Measurements from ENCODE around the gene SH3D19. TPM values are rescaled to one million over a fixed set of nuclear protein-coding genes. Genes with fewer than 3 reads are reported as not detected.

The SH3D19 gene
- total RNA-seq, 1 donor from 2014 or later, result 39.3 TPM

GRCh38 chr4:151175233-151175632 is 150.2 kb downstream of the SH3D19 start:
- Mint-ChIP-seq H3K4me1 (peaks cover 6% of the 10 kb centered on the region), H3K27me3 (ENCODE audit: insufficient read depth, low read depth) (peaks cover 2% of the 10 kb centered on the region), H3K4me3 (no peak overlapping the region), H3K36me3 (peaks cover 12% of the 10 kb centered on the region), H3K27ac (no peak overlapping the region), H3K9me3 (no peaks in the 10 kb centered on the region)
- no peak overlapping the region for H3K27ac ChIP-seq
- H3K36me3 ChIP-seq, result peaks cover 12% of the 10 kb centered on the region
- H3K27me3 ChIP-seq, result no peaks in the 10 kb centered on the region
- peaks cover 24% of the 10 kb centered on the region for H3K4me1 ChIP-seq
- DNase-seq (ENCODE audit: low spot score), result no peak
- peaks cover 3% of the 10 kb centered on the region for H3F3A ChIP-seq (ENCODE audit: low read depth)
- H3K79me2 ChIP-seq (ENCODE audit: low read depth), result no peaks in the 10 kb centered on the region
- peaks cover 14% of the 10 kb centered on the region for H4K20me1 ChIP-seq (ENCODE audit: low read depth)
- TF ChIP-seq EZH2 (IDR thresholded peaks at IDR 0.05) (no peak), EZH2phosphoT487 (IDR thresholded peaks at IDR 0.05) (no peak)
- TF ChIP-seq, protein P1, sequence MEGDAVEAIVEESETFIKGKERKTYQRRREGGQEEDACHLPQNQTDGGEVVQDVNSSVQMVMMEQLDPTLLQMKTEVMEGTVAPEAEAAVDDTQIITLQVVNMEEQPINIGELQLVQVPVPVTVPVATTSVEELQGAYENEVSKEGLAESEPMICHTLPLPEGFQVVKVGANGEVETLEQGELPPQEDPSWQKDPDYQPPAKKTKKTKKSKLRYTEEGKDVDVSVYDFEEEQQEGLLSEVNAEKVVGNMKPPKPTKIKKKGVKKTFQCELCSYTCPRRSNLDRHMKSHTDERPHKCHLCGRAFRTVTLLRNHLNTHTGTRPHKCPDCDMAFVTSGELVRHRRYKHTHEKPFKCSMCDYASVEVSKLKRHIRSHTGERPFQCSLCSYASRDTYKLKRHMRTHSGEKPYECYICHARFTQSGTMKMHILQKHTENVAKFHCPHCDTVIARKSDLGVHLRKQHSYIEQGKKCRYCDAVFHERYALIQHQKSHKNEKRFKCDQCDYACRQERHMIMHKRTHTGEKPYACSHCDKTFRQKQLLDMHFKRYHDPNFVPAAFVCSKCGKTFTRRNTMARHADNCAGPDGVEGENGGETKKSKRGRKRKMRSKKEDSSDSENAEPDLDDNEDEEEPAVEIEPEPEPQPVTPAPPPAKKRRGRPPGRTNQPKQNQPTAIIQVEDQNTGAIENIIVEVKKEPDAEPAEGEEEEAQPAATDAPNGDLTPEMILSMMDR (IDR thresholded peaks at IDR 0.05), result no peak
- H3K9me3 ChIP-seq (ENCODE audit: low read depth), result no peaks in the 10 kb centered on the region
- H3K4me2 ChIP-seq, result no peak overlapping the region
- no peak overlapping the region for H2AFZ ChIP-seq (replicated peaks)
- no peak overlapping the region for H3K4me3 ChIP-seq
- H3K9ac ChIP-seq, result no peak overlapping the region

DNA sequence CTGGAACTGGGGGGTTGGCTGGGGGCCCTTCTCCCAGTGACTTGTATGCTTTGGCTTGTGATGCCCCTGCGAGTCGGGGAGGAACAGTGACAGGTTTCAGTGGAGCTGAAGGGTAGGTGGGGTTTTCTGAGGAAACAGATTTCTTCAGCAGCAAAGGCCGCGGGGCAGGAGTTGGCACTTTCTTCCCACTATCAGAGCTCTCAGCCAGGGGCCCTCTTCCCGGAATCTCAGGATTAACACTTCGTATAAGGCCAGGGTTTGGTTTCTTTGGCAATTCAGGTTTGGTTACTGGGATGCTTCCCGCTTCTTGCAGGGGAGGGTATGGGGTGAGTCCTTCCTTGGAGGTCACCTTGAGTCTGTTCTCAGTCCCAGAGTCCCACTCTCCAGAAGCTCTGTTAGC is 150.6 kb downstream of the SH3D19 start:
- peaks cover 14% of the 10 kb centered on the region for H4K20me1 ChIP-seq (ENCODE audit: low read depth)
- Mint-ChIP-seq H3K27me3 (ENCODE audit: insufficient read depth, low read depth) (peaks cover 2% of the 10 kb centered on the region), H3K4me1 (peaks cover 9% of the 10 kb centered on the region), H3K36me3 (peaks cover 12% of the 10 kb centered on the region), H3K27ac (no peak overlapping the region), H3K9me3 (no peaks in the 10 kb centered on the region), H3K4me3 (no peak overlapping the region)
- no peak overlapping the region for H3K4me3 ChIP-seq
- H3K9ac ChIP-seq, result no peak overlapping the region
- peaks cover 3% of the 10 kb centered on the region for H3F3A ChIP-seq (ENCODE audit: low read depth)
- H2AFZ ChIP-seq (replicated peaks), result no peak overlapping the region
- DNase-seq (ENCODE audit: low spot score), result no peak
- H3K79me2 ChIP-seq (ENCODE audit: low read depth), result no peaks in the 10 kb centered on the region
- TF ChIP-seq, protein P1 (IDR thresholded peaks at IDR 0.05), result no peak
- TF ChIP-seq EZH2phosphoT487 (IDR thresholded peaks at IDR 0.05), result no peak
- H3K9me3 ChIP-seq (ENCODE audit: low read depth), result no peaks in the 10 kb centered on the region
- H3K36me3 ChIP-seq, result peaks cover 12% of the 10 kb centered on the region
- no peaks in the 10 kb centered on the region for H3K27me3 ChIP-seq
- H3K27ac ChIP-seq, result no peak overlapping the region
- no peak overlapping the region for H3K4me2 ChIP-seq
- peaks cover 29% of the 10 kb centered on the region for H3K4me1 ChIP-seq

GRCh38 chr4:151173871-151174270 is 151.5 kb downstream of the SH3D19 start:
- H3K4me1 Mint-ChIP-seq, result peaks cover 18% of the 10 kb centered on the region

More at GRCh38 chr4:151173871-151174270, 151.5 kb downstream of the SH3D19 start:
- TF ChIP-seq EZH2phosphoT487 (IDR thresholded peaks at IDR 0.05) (no peak), EZH2 (IDR thresholded peaks at IDR 0.05) (no peak)
- TF ChIP-seq, protein P1 (IDR thresholded peaks at IDR 0.05), result no peak
- Histone ChIP-seq H3F3A (ENCODE audit: low read depth) (peaks cover 3% of the 10 kb centered on the region), H3K9ac (no peak overlapping the region), H3K27ac (no peak overlapping the region), H2AFZ (replicated peaks) (no peak overlapping the region), H4K20me1 (ENCODE audit: low read depth) (peaks cover 17% of the 10 kb centered on the region), H3K4me2 (no peak overlapping the region), H3K79me2 (ENCODE audit: low read depth) (no peaks in the 10 kb centered on the region), H3K27me3 (no peaks in the 10 kb centered on the region), H3K4me1 (peaks cover 37% of the 10 kb centered on the region), H3K4me3 (no peak overlapping the region), H3K36me3 (peaks cover 8% of the 10 kb centered on the region), H3K9me3 (ENCODE audit: low read depth) (no peaks in the 10 kb centered on the region)
- Mint-ChIP-seq H3K27me3 (ENCODE audit: insufficient read depth, low read depth) (peaks cover 2% of the 10 kb centered on the region), H3K27ac (no peak overlapping the region), H3K4me3 (no peak overlapping the region), H3K36me3 (peaks cover 14% of the 10 kb centered on the region), H3K9me3 (no peaks in the 10 kb centered on the region)
- no peak for DNase-seq (ENCODE audit: low spot score)
